H1 (cell line): Measurements from ENCODE around the gene CLEC1B. TPM values are rescaled to one million over a fixed set of nuclear protein-coding genes. Genes with fewer than 3 reads are reported as not detected.

ENCODE experiments used
- CTCF ChIA-PET: fragments of 300-600 bp; sonication (Branson Sonifier 250); formaldehyde crosslinking; loops from one replicate; lab custom pipeline; 2021; ENCODE audit not compliant: partially characterized antibody; lab: Charles Lee
- POLR2A ChIA-PET: fragments of 300-600 bp; sonication (Branson Sonifier 250); formaldehyde crosslinking; loops from one replicate; lab custom pipeline; 2021; ENCODE audit warnings: inconsistent platforms; ENCODE audit not compliant: partially characterized antibody; lab: Charles Lee
- DNase-seq, 2 experiments: peaks; one replicate each; pipeline versions ENCODE4 v3.0.0 to v3.0.0-alpha.2; 2010 to 2022; ENCODE audit warnings: low spot score in 2 of 2, low read depth in 1 of 2, mixed read lengths in 1 of 2
- FAIRE-seq: peaks from 2 replicates; lab custom pipeline; 2011; peaks lifted over from hg19 to GRCh38; lab: Jason Lieb, UNC
- H2AFZ ChIP-seq: 2 replicates; pipeline ENCODE4 v1.8.1; 2012; ENCODE audit warnings: low read length, inconsistent platforms
- H2AK5ac ChIP-seq: 2 replicates; pipeline ENCODE4 v1.6.1; 2013; ENCODE audit warnings: low read depth, low read length
- H2BK120ac ChIP-seq: replicated peaks from 2 replicates; pipeline ENCODE3; 2013; ENCODE audit warnings: low read depth, low read length, inconsistent platforms
- H2BK12ac ChIP-seq: 2 replicates; pipeline ENCODE4 v1.6.1; 2013; ENCODE audit warnings: low read depth, low read length
- H2BK15ac ChIP-seq: 2 replicates; pipeline ENCODE4 v1.6.1; 2013; ENCODE audit warnings: low read length
- H2BK20ac ChIP-seq: 2 replicates; pipeline ENCODE4 v1.6.1; 2013; ENCODE audit warnings: low read length
- H2BK5ac ChIP-seq: 2 replicates; pipeline ENCODE4 v1.6.1; 2013; ENCODE audit warnings: low read depth, low read length
- H3K14ac ChIP-seq: 2 replicates; pipeline ENCODE4 v1.6.1; 2013; ENCODE audit warnings: inconsistent platforms; ENCODE audit not compliant: insufficient read length
- H3K18ac ChIP-seq: 2 replicates; pipeline ENCODE4 v1.6.1; 2013; ENCODE audit warnings: low read length; ENCODE audit errors: extremely low read depth
- H3K23ac ChIP-seq: 2 replicates; pipeline ENCODE4 v1.6.1; 2013; ENCODE audit warnings: inconsistent platforms; ENCODE audit not compliant: insufficient read length
- H3K23me2 ChIP-seq: 2 replicates; pipeline ENCODE4 v1.6.1; 2013; ENCODE audit warnings: low read depth, low read length
- H3K27ac ChIP-seq: 2 replicates; pipeline ENCODE4 v1.6.1; 2011; ENCODE audit warnings: low read depth, low read length, inconsistent platforms
- H3K27me3 ChIP-seq, 4 experiments: replicated peaks in 1 of 4; 1 replicate in 1 of 4; 2 replicates in 3 of 4; pipeline versions ENCODE4 v1.6.1 to v1.8.1; 2011 to 2013; ENCODE audit warnings: low read length in 3 of 4, mild to moderate bottlenecking in 3 of 4, inconsistent platforms in 2 of 4, mixed read lengths in 2 of 4, moderate library complexity in 1 of 4; ENCODE audit not compliant: control insufficient read depth in 3 of 4, insufficient read depth in 3 of 4; ENCODE audit errors: extremely low read depth in 1 of 4
- H3K36me3 ChIP-seq, 4 experiments: 2 replicates each; pipeline versions ENCODE4 v1.6.1 to v1.8.1; 2011 to 2013; ENCODE audit warnings: mild to moderate bottlenecking in 4 of 4, low read length in 3 of 4, moderate library complexity in 2 of 4, control low read depth in 1 of 4, inconsistent platforms in 1 of 4; ENCODE audit not compliant: insufficient read depth in 4 of 4, control insufficient read depth in 2 of 4
- H3K4ac ChIP-seq: replicated peaks from 2 replicates; pipeline ENCODE3; 2013; ENCODE audit warnings: low read length, low read depth, mixed read lengths, inconsistent platforms; ENCODE audit not compliant: insufficient read length
- H3K4me1 ChIP-seq, 4 experiments: replicated peaks in 1 of 4; 1 replicate in 1 of 4; 2 replicates in 3 of 4; pipeline versions ENCODE4 v1.6.1 to v1.8.1; 2011 to 2013; ENCODE audit warnings: low read length in 3 of 4, inconsistent platforms in 2 of 4, mixed read lengths in 1 of 4; ENCODE audit not compliant: insufficient read depth in 4 of 4, control insufficient read depth in 3 of 4
- H3K4me2 ChIP-seq, 2 experiments: 2 replicates each; pipeline versions ENCODE4 v1.6.1 to v1.8.1; 2011 to 2013; ENCODE audit warnings: low read depth in 2 of 2, low read length in 2 of 2, control low read depth in 1 of 2, inconsistent platforms in 1 of 2, mild to moderate bottlenecking in 1 of 2; ENCODE audit not compliant: insufficient read depth in 1 of 2
- H3K4me3 ChIP-seq, 4 experiments: fragments of 200-600, 300-600 bp in 1 of 4; sonication (generic), shearing (Covaris generic), sonication (Bioruptor Twin) in 1 of 4; 2 replicates each; pipeline versions ENCODE4 v1.5.1 to v1.8.1; 2011 to 2016; ENCODE audit warnings: low read length in 4 of 4, low read depth in 3 of 4, control low read depth in 2 of 4, inconsistent platforms in 2 of 4, mild to moderate bottlenecking in 2 of 4, mixed read lengths in 1 of 4, moderate library complexity in 1 of 4; ENCODE audit not compliant: insufficient read depth in 2 of 4; ENCODE audit errors: extremely low read depth in 1 of 4
- H3K56ac ChIP-seq: replicated peaks from 2 replicates; pipeline ENCODE3; 2013; ENCODE audit warnings: low read depth, mild to moderate bottlenecking, mixed read lengths, low read length, inconsistent platforms; ENCODE audit not compliant: insufficient read length
- H3K79me1 ChIP-seq: 2 replicates; pipeline ENCODE4 v1.6.1; 2013; ENCODE audit warnings: low read depth, low read length, control low read depth
- H3K79me2 ChIP-seq, 2 experiments: 2 replicates each; pipeline versions ENCODE4 v1.6.1 to v1.8.1; 2012 to 2013; ENCODE audit warnings: low read length in 2 of 2, mild to moderate bottlenecking in 2 of 2, inconsistent platforms in 1 of 2; ENCODE audit not compliant: insufficient read depth in 2 of 2, control insufficient read depth in 1 of 2
- H3K9ac ChIP-seq, 4 experiments: replicated peaks in 1 of 4; 1 replicate in 1 of 4; 2 replicates in 3 of 4; pipeline versions ENCODE4 v1.6.1 to v1.8.1; 2011 to 2013; ENCODE audit warnings: low read depth in 3 of 4, low read length in 3 of 4, control low read depth in 2 of 4, mild to moderate bottlenecking in 2 of 4, moderate library complexity in 2 of 4, inconsistent platforms in 1 of 4; ENCODE audit errors: extremely low read depth in 1 of 4
- H3K9me3 ChIP-seq, 2 experiments: 2 replicates each; pipeline versions ENCODE4 v1.6.1 to v1.8.1; 2012 to 2013; ENCODE audit warnings: mild to moderate bottlenecking in 2 of 2, moderate library complexity in 2 of 2, control low read depth in 1 of 2, inconsistent platforms in 1 of 2, low read depth in 1 of 2, low read length in 1 of 2, mixed read lengths in 1 of 2; ENCODE audit not compliant: insufficient read depth in 2 of 2
- H4K20me1 ChIP-seq, 2 experiments: replicated peaks in 1 of 2; 2 replicates each; pipeline versions ENCODE3 to v1.8.1; 2011 to 2013; ENCODE audit warnings: inconsistent platforms in 2 of 2, low read length in 2 of 2, mild to moderate bottlenecking in 1 of 2; ENCODE audit not compliant: insufficient read depth in 2 of 2, control insufficient read depth in 1 of 2
- H4K5ac ChIP-seq: 2 replicates; pipeline ENCODE4 v1.6.1; 2013; ENCODE audit warnings: low read length, low read depth, mixed read lengths, inconsistent platforms; ENCODE audit not compliant: insufficient read length
- H4K8ac ChIP-seq: 2 replicates; pipeline ENCODE4 v1.8.0; 2013; ENCODE audit warnings: mild to moderate bottlenecking, moderate library complexity, low read length, inconsistent platforms; ENCODE audit not compliant: insufficient read depth; ENCODE audit errors: extremely low read depth
- H4K91ac ChIP-seq: replicated peaks from 2 replicates; pipeline ENCODE3; 2013; ENCODE audit warnings: low read length, mixed read lengths, inconsistent platforms; ENCODE audit not compliant: insufficient read length
- CREB1 ChIP-seq: IDR thresholded peaks from 2 replicates; pipeline ENCODE4 v1.6.1; 2012; ENCODE audit warnings: inconsistent platforms
- CTBP2 ChIP-seq: IDR thresholded peaks from 2 replicates; pipeline ENCODE4 v1.7.0; 2011; ENCODE audit warnings: borderline replicate concordance, mild to moderate bottlenecking, moderate library complexity, mixed read lengths, low read length; ENCODE audit not compliant: insufficient read depth, insufficient read length
- EP300 ChIP-seq, 2 experiments: IDR thresholded peaks; 1 replicate in 1 of 2; 2 replicates in 1 of 2; pipeline ENCODE4 v1.6.1; 2011 to 2012; ENCODE audit warnings: low read depth in 2 of 2, low read length in 2 of 2, mild to moderate bottlenecking in 2 of 2, borderline replicate concordance in 1 of 2, inconsistent platforms in 1 of 2, moderate library complexity in 1 of 2
- JUN ChIP-seq: IDR thresholded peaks from 2 replicates; pipeline ENCODE4 v1.6.1; 2011; ENCODE audit warnings: low read depth, mild to moderate bottlenecking, improper control_type of control experiment, low read length
- KDM4A ChIP-seq: IDR thresholded peaks from one replicate; pipeline ENCODE4 v1.7.1; 2012; ENCODE audit warnings: low read depth, mild to moderate bottlenecking, moderate library complexity, low read length, inconsistent platforms; ENCODE audit not compliant: severe bottlenecking
- POLR2AphosphoS5 ChIP-seq: IDR thresholded peaks from 2 replicates; pipeline ENCODE4 v1.6.1; 2011; ENCODE audit warnings: low read depth, low read length
- POU5F1 ChIP-seq: IDR thresholded peaks from 2 replicates; pipeline ENCODE4 v1.6.1; 2011; ENCODE audit warnings: low read depth, mild to moderate bottlenecking, low read length, moderate library complexity
- RNF2 ChIP-seq: fragments of 200-900, 300-1000 bp; sonication (generic); IDR thresholded peaks from 2 replicates; pipeline ENCODE4 v1.7.1; 2016; ENCODE audit warnings: borderline replicate concordance, low read depth, mild to moderate bottlenecking, antibody characterized with exemption, low read length; ENCODE audit not compliant: poor library complexity, severe bottlenecking; ENCODE audit errors: missing control alignments
- SIX5 ChIP-seq: IDR thresholded peaks from 2 replicates; pipeline ENCODE4 v1.6.1; 2011; ENCODE audit warnings: mild to moderate bottlenecking, low read depth, low read length
- SP2 ChIP-seq: IDR thresholded peaks from 2 replicates; pipeline ENCODE4 v1.6.1; 2012; ENCODE audit warnings: mild to moderate bottlenecking, low read length, inconsistent platforms
- SRF ChIP-seq: IDR thresholded peaks from 2 replicates; pipeline ENCODE4 v1.6.1; 2011; ENCODE audit warnings: mild to moderate bottlenecking, low read depth, low read length, moderate library complexity
- SUZ12 ChIP-seq: fragments of 200-600 bp; sonication (generic); IDR thresholded peaks from 2 replicates; pipeline ENCODE4 v1.6.1; 2012; ENCODE audit warnings: mild to moderate bottlenecking, inconsistent platforms, low read length, moderate library complexity, mixed read lengths
- USF2 ChIP-seq: IDR thresholded peaks from 2 replicates; pipeline ENCODE4 v1.6.1; 2011; ENCODE audit warnings: low read length, improper control_type of control experiment
- ZNF274 ChIP-seq: IDR thresholded peaks from 2 replicates; pipeline ENCODE4 v1.7.0; 2012; ENCODE audit warnings: low read length, borderline replicate concordance; ENCODE audit errors: extremely low read depth
- WGBS, 2 experiments: shearing (Covaris generic) in 1 of 2; methylation state at CpG; one replicate each; pipeline versions ENCODE4 v1.1.6 to v1.1.7; 2013 to 2015; ENCODE audit warnings: low lambda C conversion rate in 2 of 2, mixed read lengths in 2 of 2, inconsistent platforms in 1 of 2, low coverage in 1 of 2, missing lambda C conversion rate in 1 of 2; ENCODE audit not compliant: insufficient replicate concordance in 2 of 2, insufficient coverage in 1 of 2, insufficient read length in 1 of 2; ENCODE audit errors: extremely low coverage in 1 of 2, missing lambda C conversion rate in 1 of 2; 5-methylcytosine and 5-hydroxymethylcytosine counted together
- polyA plus RNA-seq, 7 experiments: library from polyadenylated mRNA; depleted of rRNA in 3 of 7; stranded (reverse) in 5 of 7; unstranded in 2 of 7; fragments of >200 nt in 5 of 7; fragments of 200-250 nt in 2 of 7; gene quantifications; 1 replicate in 5 of 7; 2 replicates in 1 of 7; 4 replicates in 1 of 7; pipeline versions ENCODE4 v1.2.1 to v1.2.3, GENCODE V29; 2011 to 2013; ENCODE audit warnings: missing spikeins in 2 of 7, mixed read lengths in 2 of 7
- total RNA-seq: library from RNA; stranded (reverse); fragmentation: NEBNext Ultra II Directional; extraction: Animal tissue kit (Norgen Biotek cat#: 25700); gene quantifications from 2 replicates; pipeline ENCODE4 v1.2.1, GENCODE V29; 2021

The CLEC1B gene
- total and polyA plus RNA-seq, 2 of the 8 experiments (the other 6 are each of a cell fraction or from before 2014, with no cell fraction given) = not detected

- FAIRE-seq (no peak), DNase-seq (no peak)
- Histone ChIP-seq H2BK15ac (no peak overlapping the region), H4K8ac (no peak overlapping the region), H2BK20ac (no peak overlapping the region), H3K9me3 (no peaks in the 10 kb centered on the region), H3K4ac (no peak overlapping the region), H3K14ac (no peak overlapping the region), H3K27me3 (peaks cover 0 to 1% (median 0%) of the 10 kb centered on the region in 4 experiments; a peak in 1 of 7 replicates), H2AFZ (no peak overlapping the region), H3K27ac (no peak overlapping the region), H4K5ac (no peak overlapping the region), H4K20me1 (no peaks in the 10 kb centered on the region), H2AK5ac (no peak overlapping the region), H3K4me2 (no peak overlapping the region), H3K79me2 (no peaks in the 10 kb centered on the region), H3K9ac (no peak overlapping the region), H2BK5ac (no peak overlapping the region), H2BK12ac (no peak overlapping the region), H3K4me3 (no peak overlapping the region), H3K23me2 (no peaks in the 10 kb centered on the region), H3K23ac (no peak overlapping the region), H3K56ac (no peak overlapping the region), H3K79me1 (no peaks in the 10 kb centered on the region), H3K36me3 (no peaks in the 10 kb centered on the region), H4K91ac (no peak overlapping the region), H3K18ac (no peak overlapping the region), H2BK120ac (no peak overlapping the region), H3K4me1 (no peaks in the 10 kb centered on the region)
- 82% methylated on average over 3 of the region's 3 CpGs; no CpG with 5 or more reads in 1 of the 2 experiments for WGBS, 2 experiments
- ChIA-PET POLR2A (no interaction called here), CTCF (no interaction called here)
- no peak for TF ChIP-seq JUN
- TF ChIP-seq ZNF274 = no peak
- TF ChIP-seq POU5F1 = no peak
- no peak for TF ChIP-seq CREB1
- no peak for TF ChIP-seq SRF
- TF ChIP-seq POLR2AphosphoS5 = no peak
- TF ChIP-seq SIX5 = no peak
- no peak for TF ChIP-seq SUZ12
- TF ChIP-seq CTBP2 = no peak
- no peak for TF ChIP-seq RNF2
- no peak for TF ChIP-seq KDM4A
- TF ChIP-seq USF2 = no peak
- no peak for TF ChIP-seq SP2
- no peak for TF ChIP-seq EP300 (IDR thresholded peaks at IDR 0.05; ENCODE audit: borderline replicate concordance in 1 of 2, low read depth in 2 of 2, low read length in 2 of 2)
These were observed 7.0 kb downstream of the CLEC1B start for GRCh38 chr12:9991876-9992275.
